GM21390 (cell line): ENCODE data around the gene DUS4L.
"Not testable (repeated sequence)": the region's sequence is repeated elsewhere in the genome, so short reads cannot be mapped to it uniquely, and the experiment has no call there.

ENCODE experiments used
- ATAC-seq: cut with Tn5 transposase; IDR thresholded peaks from one replicate; pipeline ENCODE4 v1.9.1; 2021; ENCODE audit not compliant: unreplicated experiment

DUS4L gene

GRCh38 chr7:107563775-107564552 is at the start of gene DUS4L, which contains the start of gene COG5:
TSS of gene DUS4L (plus strand) at chr7:107563971. CDS start at chr7:107567071, 3,100 bp downstream.
TSS of gene COG5 (minus strand) at chr7:107563920. CDS start at chr7:107563896, 24 bp downstream.
- peak; percentile 95 for ATAC-seq

- ATAC-seq = no peak
Measured at GRCh38 chr7:107526672-107527071, 37.1 kb upstream of the DUS4L start.

GRCh38 chr7:107527196-107527595 is 36.6 kb upstream of the DUS4L start:
- ATAC-seq = no peak

- ATAC-seq = no peak
Measured at GRCh38 chr7:107528461-107528860, 35.3 kb upstream of the DUS4L start.

- no peak for ATAC-seq
Measured at GRCh38 chr7:107530751-107531150, 33.0 kb upstream of the DUS4L start.

GRCh38 chr7:107534139-107534538 is 29.6 kb upstream of the DUS4L start:
- ATAC-seq = no peak

GRCh38 chr7:107537228-107537627 is 26.5 kb upstream of the DUS4L start:
- ATAC-seq = not testable (repeated sequence)

- no peak for ATAC-seq
Measured at GRCh38 chr7:107538001-107538400, 25.8 kb upstream of the DUS4L start.

GRCh38 chr7:107543338-107543993 is 20.3 kb upstream of the DUS4L start:
- ATAC-seq = no peak

- ATAC-seq = no peak
Measured at GRCh38 chr7:107544848-107545591, 18.8 kb upstream of the DUS4L start.

- no peak for ATAC-seq
Measured at GRCh38 chr7:107551936-107552335, 11.8 kb upstream of the DUS4L start.

- no peak for ATAC-seq
Measured at GRCh38 chr7:107555893-107556292, 7.9 kb upstream of the DUS4L start.

- no peak for ATAC-seq
Measured at GRCh38 chr7:107559864-107560263, 3.9 kb upstream of the DUS4L start.

- ATAC-seq = no peak
Measured at GRCh38 chr7:107560898-107561516, 2.8 kb upstream of the DUS4L start.

GRCh38 chr7:107563081-107563774 is 543 bp upstream of the DUS4L start:
- peak; percentile 52 for ATAC-seq

GRCh38 chr7:107564553-107565298 is 955 bp downstream of the DUS4L start:
- no peak for ATAC-seq

- no peak for ATAC-seq
Measured at GRCh38 chr7:107570298-107570697, 6.5 kb downstream of the DUS4L start.

GRCh38 chr7:107573537-107573936 is 9.8 kb downstream of the DUS4L start:
- no peak for ATAC-seq

GRCh38 chr7:107579554-107579884 is 15.7 kb downstream of the DUS4L start:
- no peak for ATAC-seq
